Activated CD8-positive, alpha-beta memory T cell treated with anti-CD3 and anti-CD28 coated beads, Interleukin-2, amount 10 ng/mL, durations not matched to agents 7 days and 5 days (primary cell): ENCODE measurements around the gene CLEC18B. TPM values are rescaled to one million over a fixed set of nuclear protein-coding genes. Genes with fewer than 3 reads are reported as not detected.
A peak's percentile ranks its signal among the peaks of the same experiment; 100 is the strongest.
"Not testable (repeated sequence)": the region's sequence is repeated elsewhere in the genome, so short reads cannot be mapped to it uniquely, and the experiment has no call there.

ENCODE experiments used
- ATAC-seq: fragments of 150-1000 bp; cut with Tn5 transposase; one replicate; pipeline ENCODE4 v1.10.0; 2021; ENCODE audit warnings: moderate library complexity
- CTCF ChIA-PET: fragments of 350-600 bp; sonication (Branson Sonifier 250); formaldehyde crosslinking; loops from one replicate; lab custom pipeline; 2021; ENCODE audit warnings: antibody characterized with exemption; lab: Charles Lee
- DNase-seq: peaks from one replicate; pipeline ENCODE4 v3.0.0-alpha.2; 2020
- H3K27ac Mint-ChIP-seq: one replicate; pipeline ENCODE4 v1.8.0; 2021; ENCODE audit warnings: mild to moderate bottlenecking, mixed read lengths
- H3K27me3 Mint-ChIP-seq: one replicate; pipeline ENCODE4 v1.8.0; 2021; ENCODE audit warnings: mixed read lengths
- H3K36me3 Mint-ChIP-seq: one replicate; pipeline ENCODE4 v1.8.0; 2021; ENCODE audit warnings: mild to moderate bottlenecking, mixed read lengths
- H3K4me1 Mint-ChIP-seq: one replicate; pipeline ENCODE4 v1.8.0; 2021; ENCODE audit warnings: mixed read lengths
- H3K4me3 Mint-ChIP-seq: one replicate; pipeline ENCODE4 v1.8.0; 2021; ENCODE audit warnings: mild to moderate bottlenecking, moderate library complexity, mixed read lengths
- H3K9me3 Mint-ChIP-seq: one replicate; pipeline ENCODE4 v1.8.0; 2022; ENCODE audit warnings: low read depth, mixed read lengths
- total RNA-seq, 2 experiments: library from RNA; stranded (reverse); gene quantifications; one replicate each; pipeline ENCODE4 v1.2.3, GENCODE V29; 2021

The CLEC18B gene
- total RNA-seq, 2 experiments from 2014 or later: 0.59 to 0.67 TPM

GRCh38 chr16:74430036-74430712 lies 8.9 kb upstream of the CLEC18B start:
- H3K27me3 Mint-ChIP-seq, H3K27ac Mint-ChIP-seq, H3K36me3 Mint-ChIP-seq, H3K4me3 Mint-ChIP-seq, H3K4me1 Mint-ChIP-seq, H3K9me3 Mint-ChIP-seq: not testable (repeated sequence)
- DNase-seq (peak; percentile 64), ATAC-seq (peak; percentile 91)
- CTCF ChIA-PET: interaction anchor here (0.6 kb wide), 1 partner anchor 152 kb away, joined by 3 read pairs; no protein-coding TSS in a partner anchor

GRCh38 chr16:74428493-74428892 lies 7.2 kb upstream of the CLEC18B start:
- H3K36me3 Mint-ChIP-seq, H3K4me1 Mint-ChIP-seq, DNase-seq, CTCF ChIA-PET, H3K27me3 Mint-ChIP-seq, H3K9me3 Mint-ChIP-seq, H3K4me3 Mint-ChIP-seq, ATAC-seq, H3K27ac Mint-ChIP-seq: not testable (repeated sequence)

- DNase-seq, H3K4me1 Mint-ChIP-seq, H3K4me3 Mint-ChIP-seq, CTCF ChIA-PET, H3K9me3 Mint-ChIP-seq, H3K27ac Mint-ChIP-seq, ATAC-seq, H3K36me3 Mint-ChIP-seq, H3K27me3 Mint-ChIP-seq: not testable (repeated sequence)
These were observed 4.5 kb upstream of the CLEC18B start for GRCh38 chr16:74425751-74426150.

GRCh38 chr16:74423721-74424120 lies 2.4 kb upstream of the CLEC18B start:
- ATAC-seq, H3K9me3 Mint-ChIP-seq, H3K27me3 Mint-ChIP-seq, DNase-seq, H3K4me3 Mint-ChIP-seq, CTCF ChIA-PET, H3K27ac Mint-ChIP-seq, H3K4me1 Mint-ChIP-seq, H3K36me3 Mint-ChIP-seq: not testable (repeated sequence)

GRCh38 chr16:74422086-74422485 lies 808 bp upstream of the CLEC18B start:
- H3K27me3 Mint-ChIP-seq, H3K27ac Mint-ChIP-seq, H3K36me3 Mint-ChIP-seq, H3K9me3 Mint-ChIP-seq, H3K4me1 Mint-ChIP-seq, ATAC-seq, CTCF ChIA-PET, H3K4me3 Mint-ChIP-seq, DNase-seq: not testable (repeated sequence)

- CTCF ChIA-PET, H3K4me3 Mint-ChIP-seq, H3K36me3 Mint-ChIP-seq, ATAC-seq, H3K4me1 Mint-ChIP-seq, H3K27me3 Mint-ChIP-seq, H3K9me3 Mint-ChIP-seq, H3K27ac Mint-ChIP-seq, DNase-seq: not testable (repeated sequence)
These were observed 156 bp upstream of the CLEC18B start for GRCh38 chr16:74421482-74421785.

- H3K36me3 Mint-ChIP-seq, ATAC-seq, DNase-seq, CTCF ChIA-PET, H3K9me3 Mint-ChIP-seq, H3K27ac Mint-ChIP-seq, H3K27me3 Mint-ChIP-seq, H3K4me1 Mint-ChIP-seq, H3K4me3 Mint-ChIP-seq: not testable (repeated sequence)
These were observed 1.5 kb downstream of the CLEC18B start for GRCh38 chr16:74419811-74420210.

GRCh38 chr16:74417897-74418296 lies 3.4 kb downstream of the CLEC18B start:
- H3K36me3 Mint-ChIP-seq, CTCF ChIA-PET: not testable (repeated sequence)

GRCh38 chr16:74413920-74414319 lies 7.4 kb downstream of the CLEC18B start:
- H3K4me3 Mint-ChIP-seq, H3K9me3 Mint-ChIP-seq, CTCF ChIA-PET, H3K27me3 Mint-ChIP-seq, H3K4me1 Mint-ChIP-seq, ATAC-seq, H3K27ac Mint-ChIP-seq, H3K36me3 Mint-ChIP-seq, DNase-seq: not testable (repeated sequence)

More at GRCh38 chr16:74417897-74418296, 3.4 kb downstream of the CLEC18B start:
- peak; percentile 30 for ATAC-seq
- not testable (repeated sequence) for H3K9me3 Mint-ChIP-seq, DNase-seq, H3K4me3 Mint-ChIP-seq, H3K4me1 Mint-ChIP-seq, H3K27ac Mint-ChIP-seq, H3K27me3 Mint-ChIP-seq

- not testable (repeated sequence) for H3K4me1 Mint-ChIP-seq, H3K36me3 Mint-ChIP-seq, H3K27ac Mint-ChIP-seq
These were observed 7.8 kb downstream of the CLEC18B start for GRCh38 chr16:74413485-74413884.

GRCh38 chr16:74412775-74413390 lies 8.4 kb downstream of the CLEC18B start:
- ATAC-seq, H3K4me1 Mint-ChIP-seq, H3K27ac Mint-ChIP-seq, H3K27me3 Mint-ChIP-seq, H3K4me3 Mint-ChIP-seq, DNase-seq, H3K36me3 Mint-ChIP-seq, CTCF ChIA-PET, H3K9me3 Mint-ChIP-seq: not testable (repeated sequence)

More at GRCh38 chr16:74413485-74413884, 7.8 kb downstream of the CLEC18B start:
- ATAC-seq, H3K4me3 Mint-ChIP-seq, H3K9me3 Mint-ChIP-seq, DNase-seq, H3K27me3 Mint-ChIP-seq, CTCF ChIA-PET: not testable (repeated sequence)

- H3K36me3 Mint-ChIP-seq, H3K27ac Mint-ChIP-seq, H3K9me3 Mint-ChIP-seq, H3K4me1 Mint-ChIP-seq, DNase-seq, ATAC-seq, H3K4me3 Mint-ChIP-seq, CTCF ChIA-PET, H3K27me3 Mint-ChIP-seq: not testable (repeated sequence)
These were observed 9.0 kb downstream of the CLEC18B start for GRCh38 chr16:74412138-74412774.

GRCh38 chr16:74410981-74411380 lies 10.3 kb downstream of the CLEC18B start:
- H3K36me3 Mint-ChIP-seq, H3K4me1 Mint-ChIP-seq, H3K9me3 Mint-ChIP-seq, H3K4me3 Mint-ChIP-seq, DNase-seq, H3K27me3 Mint-ChIP-seq, CTCF ChIA-PET, H3K27ac Mint-ChIP-seq, ATAC-seq: not testable (repeated sequence)
